ENCODE data around the gene ZNF140.

ZNF140 gene

DNA sequence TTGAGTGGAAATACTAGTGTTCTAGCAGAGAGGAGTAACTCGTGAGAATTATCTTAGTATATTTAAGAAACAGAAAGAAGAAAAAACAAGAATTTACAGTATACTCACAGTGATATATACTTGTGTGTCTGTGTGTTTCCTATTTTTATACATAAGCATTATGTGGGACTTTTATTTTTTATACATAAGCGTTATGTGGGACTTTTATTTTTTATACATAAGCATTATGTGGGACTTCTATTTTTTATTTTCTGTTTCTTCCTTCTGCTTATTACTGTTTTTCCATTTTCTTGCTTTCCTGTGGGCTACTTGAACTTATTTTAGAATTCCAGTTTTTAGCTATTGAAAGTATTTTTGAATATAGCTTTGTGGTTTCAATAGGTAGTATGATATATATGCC lies 6.9 kb upstream of the ZNF140 start:
- FAIRE-seq (no peak), DNase-seq (ENCODE audit: insufficient read length, low spot score) (no peak)
- TF ChIP-seq POLR2AphosphoS5 (IDR thresholded peaks at IDR 0.05; ENCODE audit: low read depth, low read length) (no peak), POU2F2 (IDR thresholded peaks at IDR 0.05; ENCODE audit: low read depth, low read length) (no peak), TAF1 (IDR thresholded peaks at IDR 0.05; ENCODE audit: low read depth, low read length) (no peak), PAX5 (IDR thresholded peaks at IDR 0.05; ENCODE audit: insufficient read depth, low read length, severe bottlenecking) (no peak), SPI1 (IDR thresholded peaks at IDR 0.05; ENCODE audit: low read depth, low read length) (no peak), POLR2A (IDR thresholded peaks at IDR 0.05; ENCODE audit: low read depth, low read length) (no peak)

DNA sequence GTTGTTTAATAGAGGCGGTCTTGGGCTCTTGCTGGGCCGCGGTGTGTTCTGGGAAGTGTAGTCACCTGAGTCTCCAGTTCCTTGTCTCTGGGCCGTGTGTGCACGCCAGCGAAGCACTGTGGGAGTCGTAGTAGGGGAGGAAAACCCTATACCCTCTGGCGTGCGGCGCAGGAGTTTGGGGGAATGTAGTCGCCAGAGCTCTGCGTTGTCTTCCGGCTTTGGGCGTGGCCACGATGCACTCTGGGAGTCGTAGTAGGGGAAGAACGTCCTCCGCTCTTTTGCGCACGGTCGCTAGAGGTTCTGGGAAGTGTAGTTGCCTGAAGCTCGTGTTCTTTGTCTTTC lies 726 bp upstream of the ZNF140 start:
- DNase-seq (ENCODE audit: insufficient read length, low spot score) (peak; percentile 50), FAIRE-seq (peak; percentile 98)
- TF ChIP-seq TAF1 (IDR thresholded peaks at IDR 0.05; ENCODE audit: low read depth, low read length) = no peak
- TF ChIP-seq SPI1 (IDR thresholded peaks at IDR 0.05; ENCODE audit: low read depth, low read length) = peak; percentile 42; the same call in 1 of the 2 replicates

DNA sequence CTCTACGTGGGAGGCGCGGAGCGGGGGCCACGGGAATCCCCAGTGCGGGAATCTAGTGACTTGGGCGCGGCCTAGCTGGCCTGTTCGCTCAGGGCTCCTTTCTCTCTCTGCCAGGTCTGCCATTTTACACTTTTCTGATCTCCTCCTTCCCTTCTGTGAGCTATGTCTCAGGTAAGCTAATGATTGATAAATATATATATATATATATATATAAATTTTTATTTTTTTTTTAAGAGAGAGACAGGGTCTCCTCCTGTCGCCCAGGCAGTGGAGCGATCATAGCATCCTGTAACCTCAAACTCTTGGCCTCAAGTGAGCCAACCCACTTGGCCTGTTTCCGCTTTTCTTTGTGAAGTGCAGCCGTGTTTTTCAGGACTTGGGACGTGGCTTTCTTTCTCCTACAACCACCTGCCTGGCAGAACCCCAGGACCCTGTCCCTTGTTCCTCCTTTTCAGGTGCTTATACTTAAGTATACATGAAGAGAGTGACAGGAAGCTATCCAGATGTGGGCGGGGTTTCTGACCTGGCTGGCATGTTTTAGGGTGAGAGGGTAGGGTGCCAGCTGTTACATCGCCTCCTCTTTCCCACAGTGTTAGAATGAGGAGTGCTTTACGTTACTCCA lies 547 bp downstream of the ZNF140 start:
- no peak for DNase-seq (ENCODE audit: insufficient read length, low spot score)
- FAIRE-seq = no peak
- TF ChIP-seq TAF1 (IDR thresholded peaks at IDR 0.05; ENCODE audit: low read depth, low read length) (peak; percentile 5; the same call in 1 of the 2 replicates), POLR2AphosphoS5 (IDR thresholded peaks at IDR 0.05; ENCODE audit: low read depth, low read length) (no peak)

DNA sequence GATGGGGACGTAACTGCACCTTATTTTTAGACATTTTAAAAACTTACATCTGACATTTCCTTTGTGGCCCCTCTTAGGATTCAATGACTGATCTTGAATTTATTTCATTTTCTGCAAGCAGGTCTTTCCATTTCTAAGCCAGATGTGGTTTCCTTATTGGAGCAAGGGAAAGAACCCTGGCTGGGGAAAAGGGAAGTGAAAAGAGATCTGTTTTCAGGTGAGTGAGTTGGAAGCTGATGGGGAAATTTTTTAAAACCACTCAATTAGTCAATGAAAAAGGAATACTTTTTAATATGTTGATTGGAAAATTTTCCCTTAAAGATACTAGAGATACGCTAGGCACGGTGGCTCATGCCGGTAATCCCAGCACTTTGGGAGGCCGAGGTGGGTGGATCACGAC lies 2.6 kb downstream of the ZNF140 start:
- no peak for FAIRE-seq
- TF ChIP-seq POU2F2 (IDR thresholded peaks at IDR 0.05; ENCODE audit: low read depth, low read length) (no peak), SPI1 (IDR thresholded peaks at IDR 0.05; ENCODE audit: low read depth, low read length) (peak; percentile 80)

DNA sequence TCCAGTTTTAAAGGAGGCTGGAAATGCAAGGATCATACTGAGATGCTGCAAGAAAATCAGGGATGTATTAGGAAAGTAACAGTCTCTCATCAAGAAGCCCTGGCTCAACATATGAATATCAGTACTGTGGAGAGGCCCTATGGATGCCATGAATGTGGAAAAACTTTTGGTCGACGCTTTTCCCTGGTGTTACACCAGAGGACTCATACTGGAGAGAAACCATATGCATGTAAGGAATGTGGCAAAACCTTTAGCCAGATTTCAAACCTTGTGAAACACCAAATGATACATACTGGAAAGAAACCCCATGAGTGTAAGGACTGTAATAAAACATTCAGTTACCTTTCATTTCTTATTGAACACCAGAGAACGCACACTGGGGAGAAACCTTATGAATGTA lies 24.9 kb downstream of the ZNF140 start:
- FAIRE-seq (no peak), DNase-seq (ENCODE audit: insufficient read length, low spot score) (no peak)
- TF ChIP-seq PAX5 (IDR thresholded peaks at IDR 0.05; ENCODE audit: insufficient read depth, low read length, severe bottlenecking) (no peak), POLR2AphosphoS5 (IDR thresholded peaks at IDR 0.05; ENCODE audit: low read depth, low read length) (no peak), TAF1 (IDR thresholded peaks at IDR 0.05; ENCODE audit: low read depth, low read length) (no peak), SPI1 (IDR thresholded peaks at IDR 0.05; ENCODE audit: low read depth, low read length) (no peak), POU2F2 (IDR thresholded peaks at IDR 0.05; ENCODE audit: low read depth, low read length) (no peak), POLR2A (IDR thresholded peaks at IDR 0.05; ENCODE audit: low read depth, low read length) (no peak)

More for the DNA sequence above, 2.6 kb downstream of the ZNF140 start:
- no peak for DNase-seq (ENCODE audit: insufficient read length, low spot score)

DNA sequence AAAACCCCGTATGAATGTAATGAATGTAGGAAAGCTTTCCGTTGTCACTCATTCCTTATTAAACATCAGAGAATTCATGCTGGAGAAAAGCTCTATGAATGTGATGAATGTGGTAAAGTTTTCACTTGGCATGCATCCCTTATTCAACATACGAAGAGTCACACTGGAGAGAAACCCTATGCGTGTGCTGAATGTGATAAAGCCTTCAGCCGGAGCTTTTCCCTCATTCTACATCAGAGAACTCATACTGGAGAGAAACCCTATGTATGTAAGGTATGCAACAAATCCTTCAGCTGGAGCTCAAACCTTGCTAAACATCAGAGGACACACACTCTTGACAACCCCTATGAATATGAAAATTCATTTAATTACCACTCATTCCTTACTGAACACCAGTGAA lies 25.5 kb downstream of the ZNF140 start:
- DNase-seq (ENCODE audit: insufficient read length, low spot score) (no peak), FAIRE-seq (no peak)
- TF ChIP-seq SPI1 (IDR thresholded peaks at IDR 0.05; ENCODE audit: low read depth, low read length) (no peak), PAX5 (IDR thresholded peaks at IDR 0.05; ENCODE audit: insufficient read depth, low read length, severe bottlenecking) (no peak), POLR2A (IDR thresholded peaks at IDR 0.05; ENCODE audit: low read depth, low read length) (no peak), POU2F2 (IDR thresholded peaks at IDR 0.05; ENCODE audit: low read depth, low read length) (no peak), TAF1 (IDR thresholded peaks at IDR 0.05; ENCODE audit: low read depth, low read length) (no peak), POLR2AphosphoS5 (IDR thresholded peaks at IDR 0.05; ENCODE audit: low read depth, low read length) (no peak)

DNA sequence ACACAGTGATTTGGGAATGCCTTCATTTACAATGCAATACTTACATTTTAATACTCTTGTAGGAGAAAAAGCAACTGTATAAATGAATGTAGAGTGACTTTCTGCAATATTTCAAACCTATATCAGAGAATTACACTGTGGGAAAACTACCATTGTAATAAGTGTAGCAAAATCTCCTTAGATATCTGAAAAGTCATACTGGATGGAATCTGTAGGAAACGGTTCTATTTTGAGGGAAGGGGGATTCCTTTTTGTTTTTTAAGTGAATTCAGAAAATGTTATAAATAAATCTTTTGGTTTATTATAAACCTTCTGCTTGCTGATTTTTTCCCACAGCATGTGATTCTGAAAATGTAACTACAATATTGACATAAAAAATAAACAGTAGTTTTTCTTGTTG lies 26.4 kb downstream of the ZNF140 start:
- TF ChIP-seq PAX5 (IDR thresholded peaks at IDR 0.05; ENCODE audit: insufficient read depth, low read length, severe bottlenecking) (no peak), SPI1 (IDR thresholded peaks at IDR 0.05; ENCODE audit: low read depth, low read length) (no peak), POU2F2 (IDR thresholded peaks at IDR 0.05; ENCODE audit: low read depth, low read length) (no peak), POLR2A (IDR thresholded peaks at IDR 0.05; ENCODE audit: low read depth, low read length) (no peak), POLR2AphosphoS5 (IDR thresholded peaks at IDR 0.05; ENCODE audit: low read depth, low read length) (no peak), TAF1 (IDR thresholded peaks at IDR 0.05; ENCODE audit: low read depth, low read length) (no peak)
- no peak for DNase-seq (ENCODE audit: insufficient read length, low spot score)
- FAIRE-seq = no peak

DNA sequence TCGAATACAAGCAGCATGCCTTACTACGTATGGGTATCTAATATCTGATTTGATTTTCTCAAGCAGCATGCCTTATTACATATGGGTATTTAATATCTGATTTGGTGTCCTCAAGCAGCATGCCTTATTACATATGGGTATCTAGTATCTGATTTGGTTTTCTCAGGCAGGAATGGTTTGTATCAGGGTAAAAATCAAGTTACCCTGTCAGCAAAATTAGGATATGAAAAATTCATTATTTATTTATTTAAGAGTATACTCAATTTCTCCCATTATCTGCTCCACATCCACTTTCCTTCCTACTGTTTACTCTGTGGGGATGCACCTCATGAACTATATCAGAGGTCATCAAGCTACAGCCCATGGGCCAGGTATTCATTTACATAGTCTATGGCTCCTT lies 27.4 kb downstream of the ZNF140 start:
- DNase-seq (ENCODE audit: insufficient read length, low spot score) (no peak), FAIRE-seq (no peak)
- TF ChIP-seq POLR2AphosphoS5 (IDR thresholded peaks at IDR 0.05; ENCODE audit: low read depth, low read length) (no peak), SPI1 (IDR thresholded peaks at IDR 0.05; ENCODE audit: low read depth, low read length) (no peak)

DNA sequence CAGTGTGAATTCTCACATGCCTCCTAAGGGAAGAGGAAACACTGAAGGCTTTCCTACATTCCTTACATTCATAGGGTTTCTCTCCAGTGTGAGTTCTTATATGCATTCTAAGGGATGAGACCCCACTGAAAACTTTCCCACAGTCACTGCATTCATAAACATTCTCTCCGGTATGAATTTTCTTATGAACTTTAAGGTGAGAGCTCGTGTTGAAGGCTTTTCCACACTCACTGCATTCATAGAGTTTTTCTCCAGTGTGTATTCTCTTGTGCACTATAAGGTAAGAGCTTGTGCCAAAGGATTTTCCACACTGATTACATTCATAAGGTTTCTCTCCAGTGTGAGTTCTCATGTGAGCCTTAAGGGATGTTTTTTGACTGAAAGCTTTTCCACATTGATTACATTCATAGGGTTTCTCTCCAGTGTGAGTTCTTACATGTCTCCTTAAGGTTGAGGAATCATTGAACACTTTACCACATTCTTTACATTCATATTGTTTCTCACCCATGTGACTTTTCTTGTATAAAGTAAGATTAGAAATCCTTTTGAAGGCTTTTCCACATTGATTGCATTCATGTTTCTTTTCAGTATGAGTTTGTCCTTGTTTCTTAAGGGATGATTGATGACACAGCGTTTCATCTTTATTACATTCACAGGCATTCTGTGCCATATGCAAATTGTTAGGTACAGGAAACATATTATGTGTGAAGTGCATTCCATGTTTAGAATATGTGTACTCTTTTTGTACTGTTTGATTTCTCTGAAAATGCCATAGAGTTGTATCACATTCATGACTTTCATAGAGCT lies 39.9 kb downstream of the ZNF140 start:
- no peak for FAIRE-seq
- TF ChIP-seq POLR2A (IDR thresholded peaks at IDR 0.05; ENCODE audit: low read depth, low read length) = no peak
- TF ChIP-seq POU2F2 (IDR thresholded peaks at IDR 0.05; ENCODE audit: low read depth, low read length) = no peak
- TF ChIP-seq PAX5 (IDR thresholded peaks at IDR 0.05; ENCODE audit: insufficient read depth, low read length, severe bottlenecking) = no peak
- no peak for TF ChIP-seq TAF1 (IDR thresholded peaks at IDR 0.05; ENCODE audit: low read depth, low read length)
- no peak for TF ChIP-seq SPI1 (IDR thresholded peaks at IDR 0.05; ENCODE audit: low read depth, low read length)
- no peak for TF ChIP-seq POLR2AphosphoS5 (IDR thresholded peaks at IDR 0.05; ENCODE audit: low read depth, low read length)
- no peak for DNase-seq (ENCODE audit: insufficient read length, low spot score)

DNA sequence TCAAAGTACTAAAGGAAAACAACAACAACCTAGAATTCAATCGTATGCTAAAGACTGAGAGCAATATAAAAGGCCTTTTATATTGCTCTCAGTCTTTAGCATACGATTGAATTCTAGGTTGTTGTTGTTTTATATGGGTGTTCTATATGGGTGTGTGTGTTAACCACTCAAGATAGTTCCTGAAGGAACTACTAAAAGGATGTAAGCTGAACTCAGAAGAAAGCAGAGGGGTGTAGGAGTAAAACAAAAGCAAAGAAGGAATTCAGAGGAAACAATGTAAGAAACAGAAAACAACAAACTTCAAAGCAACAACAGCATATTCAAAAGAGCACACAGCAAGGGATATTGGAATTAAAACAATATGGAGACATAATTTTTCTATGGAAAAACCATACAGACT lies 44.0 kb downstream of the ZNF140 start:
- FAIRE-seq (no peak), DNase-seq (ENCODE audit: insufficient read length, low spot score) (no peak)
- no peak for TF ChIP-seq POU2F2 (IDR thresholded peaks at IDR 0.05; ENCODE audit: low read depth, low read length)
- no peak for TF ChIP-seq TAF1 (IDR thresholded peaks at IDR 0.05; ENCODE audit: low read depth, low read length)
- no peak for TF ChIP-seq PAX5 (IDR thresholded peaks at IDR 0.05; ENCODE audit: insufficient read depth, low read length, severe bottlenecking)
- TF ChIP-seq SPI1 (IDR thresholded peaks at IDR 0.05; ENCODE audit: low read depth, low read length) = no peak
- TF ChIP-seq POLR2A (IDR thresholded peaks at IDR 0.05; ENCODE audit: low read depth, low read length) = no peak
- TF ChIP-seq POLR2AphosphoS5 (IDR thresholded peaks at IDR 0.05; ENCODE audit: low read depth, low read length) = no peak
